ENCODE results near the gene ARMC9. TPM values are rescaled to one million over a fixed set of nuclear protein-coding genes. Genes with fewer than 3 reads are reported as not detected.

Gene ARMC9
- total RNA-seq, 1 experiment from 2014 or later, result 16.4 TPM

GRCh38 chr2:231259104-231259503 lies 60.7 kb downstream of the ARMC9 start:
- ChIA-PET POLR2A (no interaction called here), RAD21 (ENCODE audit: low non-redundant PET in 1 of 2, low total read pairs in 2 of 2, uncharacterized antibody in 2 of 2, unreplicated experiment in 2 of 2) (no interaction called here), CTCF (no interaction called here)
- no peak overlapping the region for H3K4me2 ChIP-seq (ENCODE audit: low read length)
- no peak overlapping the region for H3K9ac ChIP-seq (ENCODE audit: low read length)
- BruUV-seq (replicated peaks), result no TSS peak
- intact Hi-C loops (cut with micrococcal nuclease), result no loop called here
- H3K9me3 ChIP-seq (ENCODE audit: control insufficient read depth in 1 of 2, insufficient read depth in 1 of 2, low read depth in 1 of 2, low read length in 2 of 2), result no peaks in the 10 kb centered on the region
- no peaks in the 10 kb centered on the region for H3K79me2 ChIP-seq (ENCODE audit: insufficient read depth, low read length)
- ATAC-seq, result no peak
- H3K9me2 ChIP-seq (ENCODE audit: insufficient read depth), result no peaks in the 10 kb centered on the region
- H3K36me3 ChIP-seq (ENCODE audit: control insufficient read depth in 1 of 2, insufficient read depth in 2 of 2, low read length in 2 of 2), result no peaks in the 10 kb centered on the region; a peak in 1 of 4 replicates
- H3K4me3 ChIP-seq (replicated peaks in 1 of 2; ENCODE audit: low read depth in 1 of 2, low read length in 2 of 2), result no peak overlapping the region
- DNase-seq (ENCODE audit: low read depth, low spot score), result no peak
- H4K20me1 ChIP-seq (ENCODE audit: insufficient read depth), result no peaks in the 10 kb centered on the region
- no peaks in the 10 kb centered on the region for H3K27me3 ChIP-seq (ENCODE audit: insufficient read depth, low read length)
- H2AFZ ChIP-seq (ENCODE audit: low read depth, low read length, poor library complexity, severe bottlenecking), result no peak overlapping the region
- TF ChIP-seq POLR2A (IDR thresholded peaks at IDR 0.05; ENCODE audit: borderline replicate concordance, extremely low read depth, insufficient read depth, insufficient read length) (no peak), SP1 (IDR thresholded peaks at IDR 0.05; ENCODE audit: low read depth) (no peak), ZNF274 (IDR thresholded peaks at IDR 0.05; ENCODE audit: low read depth, low read length) (no peak), RAD21 (IDR thresholded peaks at IDR 0.05; ENCODE audit: low read depth) (no peak), JUND (IDR thresholded peaks at IDR 0.05) (no peak)
- H3K4me1 ChIP-seq (ENCODE audit: control insufficient read depth in 1 of 2, insufficient read depth in 2 of 2, low read length in 2 of 2), result peaks cover 0 to 9% of the 10 kb centered on the region in 2 experiments; a peak in 1 of 4 replicates
- no peak overlapping the region for H3K27ac ChIP-seq (ENCODE audit: low read depth, low read length)

- H4K20me1 ChIP-seq (ENCODE audit: insufficient read depth), result no peaks in the 10 kb centered on the region
- no peaks in the 10 kb centered on the region for H3K9me3 ChIP-seq (ENCODE audit: control insufficient read depth in 1 of 2, insufficient read depth in 1 of 2, low read depth in 1 of 2, low read length in 2 of 2)
- H3K4me1 ChIP-seq (ENCODE audit: control insufficient read depth in 1 of 2, insufficient read depth in 2 of 2, low read length in 2 of 2), result peaks cover 0 to 9% of the 10 kb centered on the region in 2 experiments; a peak in 1 of 4 replicates
- ChIA-PET RAD21 (ENCODE audit: low non-redundant PET in 1 of 2, low total read pairs in 2 of 2, uncharacterized antibody in 2 of 2, unreplicated experiment in 2 of 2) (no interaction called here), CTCF (no interaction called here), POLR2A (no interaction called here)
- DNase-seq (ENCODE audit: low read depth, low spot score) (no peak), ATAC-seq (no peak)
- H3K4me2 ChIP-seq (ENCODE audit: low read length), result no peak overlapping the region; the same call in 1 of the 2 replicates
- no peaks in the 10 kb centered on the region for H3K9me2 ChIP-seq (ENCODE audit: insufficient read depth)
- H3K4me3 ChIP-seq (replicated peaks in 1 of 2; ENCODE audit: low read depth in 1 of 2, low read length in 2 of 2), result no peak overlapping the region
- no peaks in the 10 kb centered on the region for H3K79me2 ChIP-seq (ENCODE audit: insufficient read depth, low read length)
- no peak overlapping the region for H3K27ac ChIP-seq (ENCODE audit: low read depth, low read length)
- BruUV-seq (replicated peaks), result no TSS peak
- no peak overlapping the region for H3K9ac ChIP-seq (ENCODE audit: low read length)
- no peak overlapping the region for H2AFZ ChIP-seq (ENCODE audit: low read depth, low read length, poor library complexity, severe bottlenecking)
- intact Hi-C loops (cut with micrococcal nuclease), result no loop called here
- H3K27me3 ChIP-seq (ENCODE audit: insufficient read depth, low read length), result no peaks in the 10 kb centered on the region
- no peaks in the 10 kb centered on the region; a peak in 1 of 4 replicates for H3K36me3 ChIP-seq (ENCODE audit: control insufficient read depth in 1 of 2, insufficient read depth in 2 of 2, low read length in 2 of 2)
- TF ChIP-seq JUND (IDR thresholded peaks at IDR 0.05), result no peak
- TF ChIP-seq SP1 (IDR thresholded peaks at IDR 0.05; ENCODE audit: low read depth), result no peak
- TF ChIP-seq EZH2 (IDR thresholded peaks at IDR 0.05), result no peak
- TF ChIP-seq CBX3 (IDR thresholded peaks at IDR 0.05; ENCODE audit: low read depth), result no peak
- TF ChIP-seq SIN3A (IDR thresholded peaks at IDR 0.05; ENCODE audit: low read depth), result no peak
- no peak for TF ChIP-seq ZNF274 (IDR thresholded peaks at IDR 0.05; ENCODE audit: low read depth, low read length)
- TF ChIP-seq YY1 (IDR thresholded peaks at IDR 0.05; ENCODE audit: extremely low read depth, insufficient replicate concordance, low read depth, low read length), result no peak
- TF ChIP-seq POLR2AphosphoS5 (IDR thresholded peaks at IDR 0.05; ENCODE audit: low read depth, low read length), result no peak
- TF ChIP-seq, protein P1, sequence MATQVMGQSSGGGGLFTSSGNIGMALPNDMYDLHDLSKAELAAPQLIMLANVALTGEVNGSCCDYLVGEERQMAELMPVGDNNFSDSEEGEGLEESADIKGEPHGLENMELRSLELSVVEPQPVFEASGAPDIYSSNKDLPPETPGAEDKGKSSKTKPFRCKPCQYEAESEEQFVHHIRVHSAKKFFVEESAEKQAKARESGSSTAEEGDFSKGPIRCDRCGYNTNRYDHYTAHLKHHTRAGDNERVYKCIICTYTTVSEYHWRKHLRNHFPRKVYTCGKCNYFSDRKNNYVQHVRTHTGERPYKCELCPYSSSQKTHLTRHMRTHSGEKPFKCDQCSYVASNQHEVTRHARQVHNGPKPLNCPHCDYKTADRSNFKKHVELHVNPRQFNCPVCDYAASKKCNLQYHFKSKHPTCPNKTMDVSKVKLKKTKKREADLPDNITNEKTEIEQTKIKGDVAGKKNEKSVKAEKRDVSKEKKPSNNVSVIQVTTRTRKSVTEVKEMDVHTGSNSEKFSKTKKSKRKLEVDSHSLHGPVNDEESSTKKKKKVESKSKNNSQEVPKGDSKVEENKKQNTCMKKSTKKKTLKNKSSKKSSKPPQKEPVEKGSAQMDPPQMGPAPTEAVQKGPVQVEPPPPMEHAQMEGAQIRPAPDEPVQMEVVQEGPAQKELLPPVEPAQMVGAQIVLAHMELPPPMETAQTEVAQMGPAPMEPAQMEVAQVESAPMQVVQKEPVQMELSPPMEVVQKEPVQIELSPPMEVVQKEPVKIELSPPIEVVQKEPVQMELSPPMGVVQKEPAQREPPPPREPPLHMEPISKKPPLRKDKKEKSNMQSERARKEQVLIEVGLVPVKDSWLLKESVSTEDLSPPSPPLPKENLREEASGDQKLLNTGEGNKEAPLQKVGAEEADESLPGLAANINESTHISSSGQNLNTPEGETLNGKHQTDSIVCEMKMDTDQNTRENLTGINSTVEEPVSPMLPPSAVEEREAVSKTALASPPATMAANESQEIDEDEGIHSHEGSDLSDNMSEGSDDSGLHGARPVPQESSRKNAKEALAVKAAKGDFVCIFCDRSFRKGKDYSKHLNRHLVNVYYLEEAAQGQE (IDR thresholded peaks at IDR 0.05; ENCODE audit: low read depth), result no peak
- no peak for TF ChIP-seq ATF3 (IDR thresholded peaks at IDR 0.05)
- TF ChIP-seq CEBPB (IDR thresholded peaks at IDR 0.05; ENCODE audit: low read depth), result no peak
- no peak for TF ChIP-seq RAD21 (IDR thresholded peaks at IDR 0.05; ENCODE audit: low read depth)
- TF ChIP-seq EZH2phosphoT487 (IDR thresholded peaks at IDR 0.05; ENCODE audit: borderline replicate concordance), result no peak
- no peak for TF ChIP-seq ZFX (IDR thresholded peaks at IDR 0.05)
- no peak for TF ChIP-seq TCF7L2 (IDR thresholded peaks at IDR 0.05; ENCODE audit: borderline replicate concordance, extremely low read depth, insufficient read depth, insufficient read length)
Observed at GRCh38 chr2:231260442-231261208, 62.2 kb downstream of the ARMC9 start.
